Peyer's patch (tissue), 4 donors: ENCODE measurements around the gene ASAP3. TPM values are rescaled to one million over a fixed set of nuclear protein-coding genes. Genes with fewer than 3 reads are reported as not detected.
A peak's percentile ranks its signal among the peaks of the same experiment; 100 is the strongest.

Source experiments
- DNase-seq, 3 donors: peaks; one replicate each; pipeline ENCODE4 v3.0.0-alpha.2; 2017 to 2019
- H3K27ac ChIP-seq, 4 donors: fragments of 200-600 bp; sonication (generic); one replicate each; pipeline ENCODE4 v1.5.1; 2016 to 2019
- H3K27me3 ChIP-seq, 2 donors: fragments of 200-600 bp; sonication (generic); one replicate each; pipeline ENCODE4 v1.5.1; 2019
- H3K36me3 ChIP-seq, 3 donors: fragments of 200-600 bp; sonication (generic); one replicate each; pipeline ENCODE4 v1.5.1; 2016 to 2019
- H3K4me1 ChIP-seq, 4 donors: fragments of 200-600 bp; sonication (generic); one replicate each; pipeline ENCODE4 v1.5.1; 2016 to 2019
- H3K4me3 ChIP-seq, 4 donors: fragments of 200-600 bp; sonication (generic); 1 replicate in 3 of 4; 2 replicates in 1 of 4; pipeline ENCODE4 v1.5.1; 2016 to 2019; ENCODE audit warnings: mild to moderate bottlenecking in 1 of 4
- H3K9me3 ChIP-seq, 4 donors: fragments of 200-600 bp; sonication (generic); one replicate each; pipeline ENCODE4 v1.5.1; 2016 to 2019; ENCODE audit warnings: mild to moderate bottlenecking in 1 of 4
- CTCF ChIP-seq, 6 experiments: fragments of 450-650 bp in 4 of 6; fragments of 200-600 bp in 2 of 6; sonication (generic) in 1 of 6; IDR thresholded peaks; one replicate each; pipeline ENCODE4 v1.5.1; 2017 to 2019; ENCODE audit warnings: antibody characterized with exemption in 6 of 6, mild to moderate bottlenecking in 3 of 6, moderate library complexity in 1 of 6
- POLR2A ChIP-seq, 2 donors: fragments of 450-650 bp; IDR thresholded peaks; one replicate each; pipeline ENCODE4 v1.5.1; 2017; ENCODE audit warnings: antibody characterized with exemption in 2 of 2, mild to moderate bottlenecking in 2 of 2, moderate library complexity in 2 of 2
- total RNA-seq, 4 donors: library from RNA; depleted of rRNA; stranded (reverse); fragments of >200 nt; gene quantifications; one replicate each; pipeline ENCODE4 v1.1.0, GENCODE V29; 2016

Gene ASAP3
- total RNA-seq, 4 donors from 2014 or later: 11.2 to 33.5 (median 25.8) TPM

- Histone ChIP-seq H3K4me1 (peaks cover 0 to 10% (median 4%) of the 10 kb centered on the region in 4 donors), H3K27ac (no peak overlapping the region), H3K4me3 (no peak overlapping the region), H3K27me3 (no peaks in the 10 kb centered on the region), H3K36me3 (no peaks in the 10 kb centered on the region), H3K9me3 (no peaks in the 10 kb centered on the region)
- DNase-seq: peak; percentile 21 to 66 (median 56)
- no peak for TF ChIP-seq POLR2A (IDR thresholded peaks at IDR 0.05)
- TF ChIP-seq CTCF (IDR thresholded peaks at IDR 0.05): no peak
These were observed 4.9 kb downstream of the ASAP3 start for GRCh38 chr1:23478896-23479665.

DNA sequence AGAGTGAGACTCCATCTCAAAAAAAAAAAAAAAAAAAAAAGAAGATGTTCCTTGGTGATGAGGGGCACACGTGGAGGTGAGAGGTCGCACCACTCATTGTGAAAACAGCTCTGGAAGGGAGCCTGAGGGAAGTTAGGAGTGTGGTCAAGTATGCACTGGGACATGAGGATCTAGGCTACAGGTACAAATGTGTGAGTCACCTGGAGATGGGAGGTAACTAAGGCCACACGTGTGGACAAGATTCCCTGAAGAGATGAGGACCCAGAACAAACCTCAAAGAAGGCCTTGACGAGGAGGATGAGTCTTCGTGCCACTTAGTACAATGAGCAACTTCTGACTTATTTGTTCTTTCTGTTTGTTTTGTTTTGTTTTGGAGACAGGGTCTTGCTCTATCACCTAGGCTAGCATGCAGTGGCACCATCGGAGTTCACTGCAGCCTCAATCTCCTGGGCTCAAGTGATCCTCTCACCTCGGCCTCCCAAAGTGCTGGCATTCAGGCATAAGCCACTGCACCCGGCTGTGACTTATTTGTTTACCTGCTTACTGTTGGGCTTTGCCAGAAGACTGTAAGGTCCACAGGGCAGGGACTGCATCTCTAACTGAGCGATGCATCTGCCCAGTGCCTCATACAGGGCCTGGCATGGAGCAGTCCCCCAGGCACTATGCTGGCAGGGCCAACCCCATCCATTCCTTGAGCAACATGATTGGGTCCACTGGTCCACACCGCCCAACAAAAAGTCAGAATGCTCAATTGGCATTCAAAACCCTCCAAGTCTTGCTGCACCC lies 6.4 kb downstream of the ASAP3 start:
- TF ChIP-seq CTCF (IDR thresholded peaks at IDR 0.05) (no peak), POLR2A (IDR thresholded peaks at IDR 0.05) (no peak)
- Histone ChIP-seq H3K27ac (no peak overlapping the region), H3K27me3 (no peaks in the 10 kb centered on the region), H3K4me3 (no peak overlapping the region), H3K36me3 (no peaks in the 10 kb centered on the region), H3K4me1 (no peaks in the 10 kb centered on the region), H3K9me3 (no peaks in the 10 kb centered on the region)
- no peak for DNase-seq

DNA sequence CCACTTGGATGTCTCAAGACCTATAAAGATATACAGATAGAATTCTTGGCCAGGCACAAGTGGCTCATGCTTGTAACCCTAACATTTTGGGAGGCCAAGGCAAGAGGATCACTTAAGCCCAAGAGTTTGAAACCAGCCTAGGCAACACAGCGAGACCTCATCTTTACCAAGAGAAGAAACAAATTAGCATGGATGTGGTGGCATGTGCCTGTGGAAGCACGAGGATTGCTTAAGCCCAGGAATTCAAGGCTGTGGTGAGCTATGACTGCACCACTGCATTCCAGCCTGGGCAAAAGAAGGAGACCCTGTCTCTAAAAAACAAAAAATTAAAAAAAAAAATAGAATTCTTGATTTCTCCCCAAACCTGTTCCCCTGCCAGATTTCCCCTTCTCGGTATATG lies 8.3 kb downstream of the ASAP3 start:
- TF ChIP-seq POLR2A (IDR thresholded peaks at IDR 0.05) (no peak), CTCF (IDR thresholded peaks at IDR 0.05) (no peak)
- Histone ChIP-seq H3K36me3 (no peaks in the 10 kb centered on the region), H3K27me3 (no peaks in the 10 kb centered on the region), H3K4me3 (no peak overlapping the region), H3K9me3 (no peaks in the 10 kb centered on the region), H3K27ac (no peak overlapping the region), H3K4me1 (no peaks in the 10 kb centered on the region)
- no peak for DNase-seq

DNA sequence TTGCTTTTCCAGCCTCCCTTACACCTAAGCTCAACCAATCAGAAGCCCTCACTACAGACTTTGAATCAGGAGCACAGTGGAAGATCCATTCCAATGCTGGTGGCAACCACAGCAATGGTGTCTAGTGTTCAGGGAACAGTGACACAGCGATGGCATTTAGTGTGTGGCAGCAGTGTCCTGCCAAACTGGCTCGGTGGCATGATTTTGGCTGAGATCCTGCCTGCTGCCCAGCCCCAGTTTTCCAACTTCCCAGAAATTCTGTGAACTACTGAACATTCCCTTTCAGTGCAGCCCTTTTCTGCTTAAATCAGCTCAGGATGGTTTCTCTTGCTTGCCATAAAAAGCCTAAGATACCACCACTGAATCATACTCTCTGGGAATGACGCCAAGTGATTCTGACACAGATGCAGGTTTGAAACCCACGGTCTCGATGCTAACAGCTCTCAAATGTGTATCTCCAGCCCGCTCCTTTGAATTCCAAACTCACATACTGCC lies 8.8 kb downstream of the ASAP3 start:
- no peaks in the 10 kb centered on the region for H3K27me3 ChIP-seq
- H3K9me3 ChIP-seq: no peaks in the 10 kb centered on the region
- TF ChIP-seq POLR2A (IDR thresholded peaks at IDR 0.05) (no peak), CTCF (IDR thresholded peaks at IDR 0.05) (no peak)
- no peaks in the 10 kb centered on the region for H3K36me3 ChIP-seq
- H3K4me3 ChIP-seq: no peak overlapping the region
- no peak overlapping the region for H3K27ac ChIP-seq
- DNase-seq: no peak
- H3K4me1 ChIP-seq: no peaks in the 10 kb centered on the region

GRCh38 chr1:23473037-23473800 lies 10.8 kb downstream of the ASAP3 start:
- no peak for TF ChIP-seq CTCF (IDR thresholded peaks at IDR 0.05)
- no peak for TF ChIP-seq POLR2A (IDR thresholded peaks at IDR 0.05)
- H3K27ac ChIP-seq: no peak overlapping the region
- no peaks in the 10 kb centered on the region for H3K36me3 ChIP-seq
- DNase-seq: no peak
- no peaks in the 10 kb centered on the region for H3K27me3 ChIP-seq
- H3K4me1 ChIP-seq: no peaks in the 10 kb centered on the region
- H3K9me3 ChIP-seq: no peaks in the 10 kb centered on the region
- H3K4me3 ChIP-seq: no peak overlapping the region
